Measurements from ENCODE around the gene OR12D3. TPM values are rescaled to one million over a fixed set of nuclear protein-coding genes. Genes with fewer than 3 reads are reported as not detected.
"Not testable (repeated sequence)": the region's sequence is repeated elsewhere in the genome, so short reads cannot be mapped to it uniquely, and the experiment has no call there.

The OR12D3 gene
- total RNA-seq, 1 donor from 2014 or later: not detected

DNA sequence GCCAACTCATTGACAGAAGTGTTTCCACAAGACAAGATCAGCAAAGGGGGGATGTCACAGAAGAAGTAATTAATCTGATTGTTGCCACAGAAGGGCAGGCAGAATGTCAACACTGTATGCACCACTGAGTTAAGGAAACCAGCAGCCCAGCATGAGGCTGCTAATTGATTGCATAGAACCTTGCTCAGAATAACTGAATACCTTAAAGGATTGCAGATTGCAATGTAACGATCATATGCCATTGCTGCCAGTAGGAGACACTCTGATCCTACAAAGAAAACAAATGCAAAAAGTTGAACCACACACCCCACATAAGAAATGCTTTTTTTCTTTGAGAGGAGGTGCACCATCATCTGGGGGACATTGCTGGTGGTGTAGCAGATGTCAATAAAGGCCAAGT lies 19.5 kb downstream of the OR12D3 start:
- Histone ChIP-seq H3K9ac (no peak overlapping the region), H3F3A (ENCODE audit: low read depth) (peaks cover 5% of the 10 kb centered on the region), H3K4me2 (peak overlapping the region; percentile 49), H3K4me3 (no peak overlapping the region), H2AFZ (replicated peaks) (no peak overlapping the region), H4K20me1 (ENCODE audit: low read depth) (no peaks in the 10 kb centered on the region), H3K36me3 (no peaks in the 10 kb centered on the region), H3K9me3 (ENCODE audit: low read depth) (no peaks in the 10 kb centered on the region), H3K27me3 (no peaks in the 10 kb centered on the region), H3K79me2 (ENCODE audit: low read depth) (no peaks in the 10 kb centered on the region), H3K4me1 (peaks cover 13% of the 10 kb centered on the region), H3K27ac (no peak overlapping the region)
- Mint-ChIP-seq H3K9me3 (peaks cover 6% of the 10 kb centered on the region), H3K4me3 (no peak overlapping the region), H3K36me3 (no peaks in the 10 kb centered on the region), H3K4me1 (no peaks in the 10 kb centered on the region), H3K27me3 (ENCODE audit: insufficient read depth, low read depth) (peaks cover 7% of the 10 kb centered on the region), H3K27ac (no peak overlapping the region)
- TF ChIP-seq, protein P1, sequence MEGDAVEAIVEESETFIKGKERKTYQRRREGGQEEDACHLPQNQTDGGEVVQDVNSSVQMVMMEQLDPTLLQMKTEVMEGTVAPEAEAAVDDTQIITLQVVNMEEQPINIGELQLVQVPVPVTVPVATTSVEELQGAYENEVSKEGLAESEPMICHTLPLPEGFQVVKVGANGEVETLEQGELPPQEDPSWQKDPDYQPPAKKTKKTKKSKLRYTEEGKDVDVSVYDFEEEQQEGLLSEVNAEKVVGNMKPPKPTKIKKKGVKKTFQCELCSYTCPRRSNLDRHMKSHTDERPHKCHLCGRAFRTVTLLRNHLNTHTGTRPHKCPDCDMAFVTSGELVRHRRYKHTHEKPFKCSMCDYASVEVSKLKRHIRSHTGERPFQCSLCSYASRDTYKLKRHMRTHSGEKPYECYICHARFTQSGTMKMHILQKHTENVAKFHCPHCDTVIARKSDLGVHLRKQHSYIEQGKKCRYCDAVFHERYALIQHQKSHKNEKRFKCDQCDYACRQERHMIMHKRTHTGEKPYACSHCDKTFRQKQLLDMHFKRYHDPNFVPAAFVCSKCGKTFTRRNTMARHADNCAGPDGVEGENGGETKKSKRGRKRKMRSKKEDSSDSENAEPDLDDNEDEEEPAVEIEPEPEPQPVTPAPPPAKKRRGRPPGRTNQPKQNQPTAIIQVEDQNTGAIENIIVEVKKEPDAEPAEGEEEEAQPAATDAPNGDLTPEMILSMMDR (IDR thresholded peaks at IDR 0.05): peak; percentile 38
- TF ChIP-seq EZH2phosphoT487 (IDR thresholded peaks at IDR 0.05): no peak
- TF ChIP-seq EZH2 (IDR thresholded peaks at IDR 0.05): no peak
- peak; percentile 51 for DNase-seq (ENCODE audit: low spot score)

DNA sequence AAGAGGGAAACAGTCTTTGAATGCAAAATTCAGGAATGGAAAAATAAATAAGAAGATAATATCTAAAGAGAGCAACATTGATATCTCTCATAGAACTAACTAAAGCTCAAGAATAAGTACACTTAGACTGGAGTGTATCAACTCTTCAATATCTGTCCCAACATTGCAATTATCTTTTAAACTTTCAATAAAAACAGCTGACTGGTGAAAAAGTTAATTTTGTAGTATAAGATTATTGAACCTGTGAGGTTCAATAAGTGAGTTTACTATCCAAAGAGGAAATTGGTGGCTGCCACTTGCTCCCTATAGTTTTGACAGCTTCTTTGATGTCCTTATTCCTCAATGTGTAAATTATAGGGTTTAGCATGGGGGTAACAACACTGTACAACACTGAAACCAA lies 20.1 kb downstream of the OR12D3 start:
- Mint-ChIP-seq H3K27ac (no peak overlapping the region), H3K36me3 (no peaks in the 10 kb centered on the region), H3K9me3 (peaks cover 6% of the 10 kb centered on the region), H3K27me3 (ENCODE audit: insufficient read depth, low read depth) (peaks cover 3% of the 10 kb centered on the region), H3K4me1 (no peaks in the 10 kb centered on the region), H3K4me3 (no peak overlapping the region)
- Histone ChIP-seq H4K20me1 (ENCODE audit: low read depth) (no peaks in the 10 kb centered on the region), H3F3A (ENCODE audit: low read depth) (peaks cover 5% of the 10 kb centered on the region), H3K4me3 (no peak overlapping the region), H3K4me1 (peaks cover 13% of the 10 kb centered on the region), H3K9ac (no peak overlapping the region), H3K36me3 (no peaks in the 10 kb centered on the region), H2AFZ (replicated peaks) (no peak overlapping the region), H3K4me2 (peak overlapping the region; percentile 49), H3K27ac (no peak overlapping the region), H3K27me3 (no peaks in the 10 kb centered on the region), H3K9me3 (ENCODE audit: low read depth) (no peaks in the 10 kb centered on the region), H3K79me2 (ENCODE audit: low read depth) (no peaks in the 10 kb centered on the region)
- no peak for DNase-seq (ENCODE audit: low spot score)
- TF ChIP-seq EZH2phosphoT487 (IDR thresholded peaks at IDR 0.05): no peak
- no peak for TF ChIP-seq EZH2 (IDR thresholded peaks at IDR 0.05)
- TF ChIP-seq, protein P1 (IDR thresholded peaks at IDR 0.05): no peak

DNA sequence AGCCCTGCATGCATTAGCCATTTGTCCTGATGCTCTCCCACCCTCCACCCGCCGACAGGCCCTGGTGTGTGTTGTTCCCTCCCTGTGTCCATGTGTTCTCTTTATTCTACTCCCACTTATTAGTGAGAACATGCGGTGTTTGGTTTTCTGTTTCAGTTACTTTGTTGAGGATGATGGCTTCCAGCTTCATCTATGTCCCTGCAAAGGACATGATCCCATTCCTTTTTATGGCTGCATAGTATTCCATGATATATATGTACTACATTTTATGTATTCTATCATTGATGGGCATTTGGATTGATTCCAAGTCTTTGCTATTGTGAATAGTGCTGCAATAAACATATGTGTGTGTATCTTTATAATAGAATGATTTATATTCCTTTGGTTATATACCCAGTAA lies 25.7 kb downstream of the OR12D3 start:
- H3K36me3 Mint-ChIP-seq; H3K4me1 ChIP-seq; H3K4me2 ChIP-seq; DNase-seq (ENCODE audit: low spot score); H3K4me3 Mint-ChIP-seq; H3K79me2 ChIP-seq (ENCODE audit: low read depth); H3K27ac Mint-ChIP-seq; H3K4me3 ChIP-seq; H4K20me1 ChIP-seq (ENCODE audit: low read depth); H3F3A ChIP-seq (ENCODE audit: low read depth); H3K27me3 Mint-ChIP-seq (ENCODE audit: insufficient read depth, low read depth); H3K9me3 Mint-ChIP-seq; H3K27me3 ChIP-seq; H3K9me3 ChIP-seq (ENCODE audit: low read depth); H3K36me3 ChIP-seq; H2AFZ ChIP-seq (replicated peaks); H3K4me1 Mint-ChIP-seq; H3K27ac ChIP-seq; H3K9ac ChIP-seq: not testable (repeated sequence)

DNA sequence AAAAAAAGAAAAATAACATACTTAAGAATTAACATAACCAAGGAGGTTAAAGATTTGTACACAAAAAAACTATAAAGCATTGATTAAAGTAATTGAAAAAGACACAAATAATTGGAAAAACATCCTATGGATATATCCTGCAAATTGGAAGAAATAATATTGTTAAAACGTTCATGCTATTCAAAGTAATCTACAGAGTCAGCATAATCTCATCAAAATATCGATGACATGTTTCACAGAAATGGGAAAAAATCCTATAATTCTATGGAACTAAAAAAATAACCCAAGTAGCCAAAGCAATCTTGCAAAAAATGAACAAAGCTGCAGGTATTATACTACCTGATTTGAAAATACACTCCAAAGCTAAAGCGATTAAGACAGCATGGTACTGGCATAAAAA lies 29.7 kb downstream of the OR12D3 start:
- no peak overlapping the region for H2AFZ ChIP-seq (replicated peaks)
- Mint-ChIP-seq H3K4me1 (no peaks in the 10 kb centered on the region), H3K27me3 (ENCODE audit: insufficient read depth, low read depth) (no peaks in the 10 kb centered on the region), H3K27ac (no peak overlapping the region), H3K36me3 (no peaks in the 10 kb centered on the region), H3K9me3 (no peaks in the 10 kb centered on the region), H3K4me3 (no peak overlapping the region)
- no peak overlapping the region for H3K9ac ChIP-seq
- no peak overlapping the region for H3K4me3 ChIP-seq
- H3K36me3 ChIP-seq: no peaks in the 10 kb centered on the region
- H3K9me3 ChIP-seq (ENCODE audit: low read depth): no peaks in the 10 kb centered on the region
- H3K4me2 ChIP-seq: no peak overlapping the region
- no peaks in the 10 kb centered on the region for H4K20me1 ChIP-seq (ENCODE audit: low read depth)
- no peaks in the 10 kb centered on the region for H3F3A ChIP-seq (ENCODE audit: low read depth)
- TF ChIP-seq EZH2 (IDR thresholded peaks at IDR 0.05) (no peak), EZH2phosphoT487 (IDR thresholded peaks at IDR 0.05) (no peak)
- TF ChIP-seq, protein P1 (IDR thresholded peaks at IDR 0.05): no peak
- no peak overlapping the region for H3K27ac ChIP-seq
- H3K4me1 ChIP-seq: no peaks in the 10 kb centered on the region
- no peak for DNase-seq (ENCODE audit: low spot score)
- H3K27me3 ChIP-seq: no peaks in the 10 kb centered on the region
- no peaks in the 10 kb centered on the region for H3K79me2 ChIP-seq (ENCODE audit: low read depth)

Measured in neural progenitor cell (in vitro differentiated cells).